OCI-LY1 (cell line): ENCODE data around the gene KCNJ12.
"Not testable (repeated sequence)": the region's sequence is repeated elsewhere in the genome, so short reads cannot be mapped to it uniquely, and the experiment has no call there.

Experiments used
- CTCF ChIP-seq: fragments of 200-600 bp; sonication (generic), shearing (Covaris generic); IDR thresholded peaks from 2 replicates; pipeline ENCODE4 v1.5.1; 2017; ENCODE audit warnings: mild to moderate bottlenecking, antibody characterized with exemption, low read length, moderate library complexity, mixed read lengths
- EZH2 ChIP-seq: fragments of 200-600 bp; sonication (generic), shearing (Covaris generic); IDR thresholded peaks from 2 replicates; pipeline ENCODE4 v1.8.0; 2017; ENCODE audit warnings: borderline replicate concordance, mixed run types, mild to moderate bottlenecking, antibody characterized with exemption, low read length, moderate library complexity, mixed read lengths

GRCh38 chr17:21433971-21434370, 57.8 kb downstream of the KCNJ12 start:
- TF ChIP-seq CTCF, EZH2: not testable (repeated sequence)
